ENCODE measurements around the gene PRC1.
"Not testable (repeated sequence)": the region's sequence is repeated elsewhere in the genome, so short reads cannot be mapped to it uniquely, and the experiment has no call there.

Gene PRC1

GRCh38 chr15:90933301-90933700, 61.0 kb downstream of the PRC1 start:
- no peak for DNase-seq (ENCODE audit: low read depth)

- no peak for DNase-seq (ENCODE audit: low read depth)
These were observed 61.7 kb downstream of the PRC1 start for GRCh38 chr15:90932660-90932991.

- DNase-seq (ENCODE audit: low read depth), result peak; percentile 74
These were observed 62.3 kb downstream of the PRC1 start, which contains the start of gene HDDC3 for GRCh38 chr15:90931828-90932659. HDDC3 (minus strand) TSS chr15:90932549; CDS start chr15:90932540, 9 bp downstream.

GRCh38 chr15:90931575-90931827, 62.8 kb downstream of the PRC1 start:
- DNase-seq (ENCODE audit: low read depth), result no peak

- no peak for DNase-seq (ENCODE audit: low read depth)
These were observed 63.3 kb downstream of the PRC1 start for GRCh38 chr15:90930861-90931574.

GRCh38 chr15:90929246-90930019, 64.9 kb downstream of the PRC1 start:
- no peak for DNase-seq (ENCODE audit: low read depth)

GRCh38 chr15:90928106-90928505, 66.2 kb downstream of the PRC1 start:
- DNase-seq (ENCODE audit: low read depth), result not testable (repeated sequence)

GRCh38 chr15:90926766-90927165, 67.6 kb downstream of the PRC1 start:
- DNase-seq (ENCODE audit: low read depth), result not testable (repeated sequence)

- DNase-seq (ENCODE audit: low read depth), result no peak
These were observed 70.0 kb downstream of the PRC1 start for GRCh38 chr15:90924375-90924774.

GRCh38 chr15:90922712-90923322, 71.5 kb downstream of the PRC1 start:
- not testable (repeated sequence) for DNase-seq (ENCODE audit: low read depth)

GRCh38 chr15:90921887-90922286, 72.4 kb downstream of the PRC1 start:
- no peak for DNase-seq (ENCODE audit: low read depth)

GRCh38 chr15:90918835-90919234, 75.5 kb downstream of the PRC1 start:
- no peak for DNase-seq (ENCODE audit: low read depth)

GRCh38 chr15:90918034-90918788, 76.1 kb downstream of the PRC1 start:
- DNase-seq (ENCODE audit: low read depth), result no peak

GRCh38 chr15:90917569-90917968, 76.8 kb downstream of the PRC1 start:
- no peak for DNase-seq (ENCODE audit: low read depth)

- DNase-seq (ENCODE audit: low read depth), result no peak
These were observed 77.9 kb downstream of the PRC1 start for GRCh38 chr15:90916461-90916860.

Data from stromal cell of bone marrow (primary cell).